IMR-90 (cell line): ENCODE results near the gene ZDHHC1. TPM values are rescaled to one million over a fixed set of nuclear protein-coding genes. Genes with fewer than 3 reads are reported as not detected.

ENCODE experiments used
- ATAC-seq: fragments of 200-7000 bp; cut with Tn5 transposase; 2 replicates; pipeline ENCODE4 v1.9.1; 2020; ENCODE audit warnings: low read depth, mild to moderate bottlenecking, moderate library complexity
- BruUV-seq: library from RNA; stranded (reverse); fragments of 400-500 nt; replicated peaks from 2 replicates; lab custom pipeline; 2021; lab: Mats Ljungman, UMichigan
- CTCF ChIA-PET: fragments of 300-600 bp; formaldehyde crosslinking; extraction: SDS; loops from one replicate; lab custom pipeline; 2021; ENCODE audit warnings: antibody characterized with exemption; lab: Yijun Ruan, JAX
- POLR2A ChIA-PET: fragments of 300-600 bp; sonication (Branson Sonifier 250); formaldehyde crosslinking; loops from one replicate; lab custom pipeline; 2022; ENCODE audit warnings: antibody characterized with exemption; ENCODE audit not compliant: unreplicated experiment; lab: Charles Lee
- DNase-seq: peaks from one replicate; pipeline ENCODE4 v3.0.0; 2013
- H2AFZ ChIP-seq: replicated peaks from 2 replicates; pipeline ENCODE3; 2013; ENCODE audit warnings: low read length, mild to moderate bottlenecking; ENCODE audit not compliant: poor library complexity
- H2AK5ac ChIP-seq: 2 replicates; pipeline ENCODE4 v1.6.1; 2013; ENCODE audit warnings: low read depth, low read length, inconsistent platforms
- H2AK9ac ChIP-seq: replicated peaks from 2 replicates; pipeline ENCODE3; 2013; ENCODE audit warnings: mild to moderate bottlenecking, low read depth, low read length, moderate library complexity; ENCODE audit not compliant: poor library complexity
- H2BK120ac ChIP-seq: 2 replicates; pipeline ENCODE4 v1.6.1; 2013; ENCODE audit warnings: low read depth, low read length, inconsistent platforms
- H2BK15ac ChIP-seq: 3 replicates; pipeline ENCODE4 v1.6.1; 2013; ENCODE audit warnings: low read depth, low read length, inconsistent platforms
- H2BK20ac ChIP-seq: 2 replicates; pipeline ENCODE4 v1.6.1; 2013; ENCODE audit warnings: low read depth, mild to moderate bottlenecking, inconsistent platforms, low read length, moderate library complexity
- H2BK5ac ChIP-seq: 2 replicates; pipeline ENCODE4 v1.6.1; 2013; ENCODE audit warnings: mild to moderate bottlenecking, low read depth, low read length, inconsistent platforms; ENCODE audit not compliant: poor library complexity, severe bottlenecking
- H3K14ac ChIP-seq: replicated peaks from 2 replicates; pipeline ENCODE4 v1.6.1; 2013; ENCODE audit warnings: low read depth, low read length, inconsistent platforms
- H3K18ac ChIP-seq: 2 replicates; pipeline ENCODE4 v1.6.1; 2013; ENCODE audit warnings: low read depth, low read length, control low read depth
- H3K23ac ChIP-seq: 2 replicates; pipeline ENCODE4 v1.6.1; 2013; ENCODE audit warnings: low read depth, low read length, inconsistent platforms
- H3K27ac ChIP-seq: 2 replicates; pipeline ENCODE4 v1.5.1; 2013; ENCODE audit warnings: mild to moderate bottlenecking, control low read depth, low read length; ENCODE audit not compliant: insufficient read depth
- H3K27me3 ChIP-seq: 2 replicates; pipeline ENCODE4 v1.6.1; 2013; ENCODE audit warnings: low read length; ENCODE audit not compliant: control insufficient read depth, insufficient read depth
- H3K36me3 ChIP-seq: 2 replicates; pipeline ENCODE4 v1.6.1; 2013; ENCODE audit warnings: low read length, mixed read lengths; ENCODE audit not compliant: control insufficient read depth, insufficient read depth
- H3K4ac ChIP-seq: 2 replicates; pipeline ENCODE4 v1.6.1; 2013; ENCODE audit warnings: low read depth, low read length, inconsistent platforms
- H3K4me1 ChIP-seq: 2 replicates; pipeline ENCODE4 v1.6.1; 2013; ENCODE audit warnings: low read length, mixed read lengths; ENCODE audit not compliant: control insufficient read depth, insufficient read depth
- H3K4me2 ChIP-seq: 2 replicates; pipeline ENCODE4 v1.6.1; 2013; ENCODE audit warnings: low read depth, mild to moderate bottlenecking, control low read depth, low read length, moderate library complexity
- H3K4me3 ChIP-seq: 2 replicates; pipeline ENCODE4 v1.5.1; 2013; ENCODE audit warnings: low read depth, mild to moderate bottlenecking, control low read depth, low read length, moderate library complexity; ENCODE audit not compliant: insufficient read depth
- H3K56ac ChIP-seq: 2 replicates; pipeline ENCODE4 v1.6.1; 2013; ENCODE audit warnings: low read length, inconsistent platforms; ENCODE audit not compliant: insufficient read depth; ENCODE audit errors: extremely low read depth
- H3K79me1 ChIP-seq, 2 experiments: 2 replicates each; pipeline ENCODE4 v1.6.1; 2013; ENCODE audit warnings: low read length in 2 of 2, inconsistent platforms in 1 of 2, low read depth in 1 of 2
- H3K9ac ChIP-seq: 2 replicates; pipeline ENCODE4 v1.6.1; 2013; ENCODE audit warnings: low read depth, low read length, control low read depth
- H3K9me1 ChIP-seq: 2 replicates; pipeline ENCODE4 v1.6.1; 2013; ENCODE audit warnings: low read length, inconsistent platforms; ENCODE audit not compliant: insufficient read depth
- H3K9me3 ChIP-seq: 2 replicates; pipeline ENCODE4 v1.6.1; 2013; ENCODE audit warnings: low read length; ENCODE audit not compliant: control insufficient read depth, insufficient read depth
- H4K20me1 ChIP-seq: 2 replicates; pipeline ENCODE4 v1.6.1; 2013; ENCODE audit warnings: low read length, inconsistent platforms; ENCODE audit not compliant: insufficient read depth
- H4K5ac ChIP-seq: 2 replicates; pipeline ENCODE4 v1.6.1; 2013; ENCODE audit warnings: mild to moderate bottlenecking, low read depth, low read length, control low read depth
- H4K8ac ChIP-seq, 2 experiments: 2 replicates each; pipeline ENCODE4 v1.6.1; 2013; ENCODE audit warnings: low read depth in 2 of 2, low read length in 2 of 2, control low read depth in 1 of 2, inconsistent platforms in 1 of 2
- H4K91ac ChIP-seq: 2 replicates; pipeline ENCODE4 v1.6.1; 2013; ENCODE audit warnings: low read depth, low read length, inconsistent platforms; ENCODE audit not compliant: insufficient read depth
- BHLHE40 ChIP-seq: fragments of 150-350 bp; IDR thresholded peaks from 2 replicates; pipeline ENCODE4 v1.6.1; 2016; ENCODE audit warnings: mild to moderate bottlenecking, low read depth, low read length
- CEBPB ChIP-seq: IDR thresholded peaks from 2 replicates; pipeline ENCODE4 v1.6.1; 2012; ENCODE audit warnings: low read depth, low read length, improper control_type of control experiment
- CHD1 ChIP-seq: IDR thresholded peaks from 2 replicates; pipeline ENCODE4 v1.6.1; 2012; ENCODE audit warnings: low read depth, low read length, improper control_type of control experiment
- CTCF ChIP-seq: conservative IDR thresholded peaks from 2 replicates; pipeline ENCODE4 v1.5.1; 2012; ENCODE audit warnings: mild to moderate bottlenecking, low read depth, low read length, improper control_type of control experiment
- ELK1 ChIP-seq: fragments of 150-350 bp; IDR thresholded peaks from 2 replicates; pipeline ENCODE4 v1.6.1; 2016; ENCODE audit warnings: low read depth, mild to moderate bottlenecking, low read length, moderate library complexity, borderline replicate concordance
- FOS ChIP-seq: fragments of 150-350 bp; IDR thresholded peaks from 2 replicates; pipeline ENCODE4 v1.6.1; 2016; ENCODE audit warnings: low read depth, low read length
- MAFK ChIP-seq: IDR thresholded peaks from 2 replicates; pipeline ENCODE4 v1.6.1; 2012; ENCODE audit warnings: low read depth, low read length, improper control_type of control experiment
- MXI1 ChIP-seq: IDR thresholded peaks from 2 replicates; pipeline ENCODE4 v1.6.1; 2012; ENCODE audit warnings: low read depth, mild to moderate bottlenecking, low read length, moderate library complexity, borderline replicate concordance
- NFE2L2 ChIP-seq: fragments of 150-350 bp; IDR thresholded peaks from 2 replicates; pipeline ENCODE4 v1.6.1; 2016; ENCODE audit warnings: low read depth, mild to moderate bottlenecking, low read length
- POLR2A ChIP-seq: IDR thresholded peaks from 2 replicates; pipeline ENCODE4 v1.6.1; 2012; ENCODE audit warnings: mild to moderate bottlenecking, low read depth, low read length
- RAD21 ChIP-seq: IDR thresholded peaks from 2 replicates; pipeline ENCODE4 v1.6.1; 2012; ENCODE audit warnings: low read length, improper control_type of control experiment
- RCOR1 ChIP-seq: IDR thresholded peaks from 2 replicates; pipeline ENCODE4 v1.6.1; 2012; ENCODE audit warnings: mild to moderate bottlenecking, low read length, improper control_type of control experiment; ENCODE audit not compliant: insufficient replicate concordance
- RFX5 ChIP-seq: IDR thresholded peaks from 2 replicates; pipeline ENCODE4 v1.8.0; 2012; ENCODE audit warnings: low read depth, mild to moderate bottlenecking, low read length, moderate library complexity
- SMC3 ChIP-seq: fragments of 150-350 bp; IDR thresholded peaks from 2 replicates; pipeline ENCODE4 v1.6.1; 2016; ENCODE audit warnings: low read depth, mild to moderate bottlenecking, antibody characterized with exemption, low read length, moderate library complexity
- USF2 ChIP-seq: fragments of 150-350 bp; IDR thresholded peaks from 2 replicates; pipeline ENCODE4 v1.6.1; 2017; ENCODE audit warnings: mild to moderate bottlenecking, antibody characterized with exemption, low read length, low read depth
- WGBS, 2 experiments: methylation state at CpG; one replicate each; pipeline versions ENCODE4 v1.1.5 to v1.1.7; 2013; ENCODE audit warnings: missing lambda C conversion rate in 2 of 2; ENCODE audit not compliant: insufficient read length in 1 of 2; ENCODE audit errors: extremely low coverage in 2 of 2; 5-methylcytosine and 5-hydroxymethylcytosine counted together
- dilution Hi-C: fragments of 300-500 bp; cut with HindIII; formaldehyde crosslinking; loops from one replicate; pipeline ENCODE4 v1.14.3; 2018; ENCODE audit warnings: low sequenced_read_pairs; ENCODE audit not compliant: unreplicated experiment
- in situ Hi-C: fragments of 300-500 bp; cut with MboI; formaldehyde crosslinking; loops from 3 replicates; pipeline ENCODE4 v1.14.3; 2019; ENCODE audit warnings: low sequenced_read_pairs, inconsistent platforms, mixed read lengths
- intact Hi-C: fragments of 100-400 bp; cut with micrococcal nuclease; formaldehyde crosslinking; loops from 2 replicates; pipeline ENCODE4 v1.10.0; 2022
- polyA plus RNA-seq, 3 experiments: library from polyadenylated mRNA; depleted of rRNA; stranded (reverse); fragments of >200 nt; gene quantifications; 2 replicates each; pipeline ENCODE4 v1.2.3, GENCODE V29; 2012; ENCODE audit warnings: low replicate concordance in 1 of 3
- total RNA-seq: library from RNA; depleted of rRNA; stranded (reverse); fragments of >200 nt; gene quantifications from 2 replicates; pipeline ENCODE4 v1.2.3, GENCODE V29; 2012

The ZDHHC1 gene
- total and polyA plus RNA-seq, 2 of the 4 experiments (the other 2 are of a cell fraction) = 2.0 to 5.9 TPM

- ChIA-PET POLR2A (no interaction called here), CTCF (no interaction called here)
- Histone ChIP-seq H3K4me2 (no peak overlapping the region), H4K8ac (no peak overlapping the region), H3K14ac (no peak overlapping the region), H3K18ac (no peak overlapping the region), H3K4me1 (peaks cover 20% of the 10 kb centered on the region), H3K4ac (no peak overlapping the region), H3K56ac (no peak overlapping the region), H3K9me3 (no peaks in the 10 kb centered on the region), H4K91ac (no peak overlapping the region), H3K9ac (no peak overlapping the region), H2AK9ac (no peak overlapping the region), H3K9me1 (peaks cover 11% of the 10 kb centered on the region; the same call in 1 of the 2 replicates), H3K27me3 (no peaks in the 10 kb centered on the region), H2BK120ac (no peak overlapping the region), H2BK15ac (no peak overlapping the region), H4K20me1 (peaks cover 56% of the 10 kb centered on the region), H2BK5ac (no peak overlapping the region), H3K36me3 (peaks cover 17% of the 10 kb centered on the region; the same call in 1 of the 2 replicates), H3K79me1 (peaks cover 11 to 49% of the 10 kb centered on the region in 2 experiments), H2BK20ac (no peak overlapping the region), H2AFZ (no peak overlapping the region), H3K4me3 (no peak overlapping the region), H3K23ac (no peak overlapping the region), H2AK5ac (no peak overlapping the region), H4K5ac (no peak overlapping the region), H3K27ac (no peak overlapping the region)
- DNase-seq (no peak), ATAC-seq (no peak)
- no CpG with 5 or more reads among the region's 2 CpGs for WGBS, 2 experiments
- dilution Hi-C loops = no loop called here
- BruUV-seq = no TSS peak
- in situ Hi-C loops = loop anchor here (10.0 kb wide), 2 partner anchors 197 to 487 kb away; partner anchors contain the start of gene CES3
- intact Hi-C loops = no loop called here
- TF ChIP-seq RAD21 (no peak), MXI1 (no peak), MAFK (no peak), CEBPB (no peak), CHD1 (no peak), BHLHE40 (no peak), USF2 (no peak), FOS (no peak), ELK1 (no peak), SMC3 (no peak), NFE2L2 (no peak), CTCF (no peak), RFX5 (no peak), RCOR1 (no peak), POLR2A (no peak)
Measured at GRCh38 chr16:67451704-67452435, 35.6 kb upstream of the ZDHHC1 start.
